Activated gamma-delta T cell (primary cell): Measurements from ENCODE around the gene LOC128125822.

Source experiments
- DNase-seq: peaks from one replicate; lab custom pipeline; 2025; lab: John Stamatoyannopoulos, UW

LOC128125822 gene

DNA sequence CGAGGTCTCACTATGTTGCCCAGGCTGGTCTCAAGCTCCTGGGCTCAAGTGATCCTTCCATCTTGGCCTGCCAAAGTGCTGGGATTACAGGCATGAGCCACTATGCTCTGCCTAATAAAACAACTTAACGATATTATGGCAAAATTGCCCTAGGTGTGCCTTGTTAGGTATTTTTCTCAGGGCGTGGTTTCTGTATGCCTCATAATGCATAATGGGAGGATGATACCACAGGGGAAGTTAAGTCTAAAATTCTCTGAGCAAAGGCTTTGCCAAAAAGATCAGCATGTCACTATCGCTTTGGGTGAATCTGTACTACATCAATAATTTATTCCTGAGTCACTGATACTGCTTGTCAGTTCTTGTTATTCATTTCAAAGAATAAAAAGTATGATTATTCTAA is 15.9 kb upstream of the LOC128125822 start:
- no peak for DNase-seq

DNA sequence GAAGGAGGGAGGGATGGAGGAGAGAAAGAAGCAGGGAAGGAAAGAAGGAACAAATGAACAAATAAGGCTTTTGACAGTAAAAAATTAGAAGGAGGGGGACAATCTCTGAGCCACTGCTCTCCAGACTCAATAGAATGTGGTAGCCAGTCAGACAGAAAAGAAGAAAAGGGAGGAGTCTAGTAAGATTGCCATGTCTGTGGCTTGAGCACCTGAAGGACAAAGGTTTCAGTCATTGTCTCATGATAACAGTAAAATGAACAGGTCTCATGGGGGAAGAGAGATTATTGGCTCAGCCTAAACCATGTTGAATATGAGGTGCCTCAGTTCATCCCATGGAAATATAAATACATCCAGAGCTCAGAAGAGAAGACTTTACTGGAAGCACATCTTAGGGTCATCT is 14.0 kb upstream of the LOC128125822 start:
- no peak for DNase-seq

DNA sequence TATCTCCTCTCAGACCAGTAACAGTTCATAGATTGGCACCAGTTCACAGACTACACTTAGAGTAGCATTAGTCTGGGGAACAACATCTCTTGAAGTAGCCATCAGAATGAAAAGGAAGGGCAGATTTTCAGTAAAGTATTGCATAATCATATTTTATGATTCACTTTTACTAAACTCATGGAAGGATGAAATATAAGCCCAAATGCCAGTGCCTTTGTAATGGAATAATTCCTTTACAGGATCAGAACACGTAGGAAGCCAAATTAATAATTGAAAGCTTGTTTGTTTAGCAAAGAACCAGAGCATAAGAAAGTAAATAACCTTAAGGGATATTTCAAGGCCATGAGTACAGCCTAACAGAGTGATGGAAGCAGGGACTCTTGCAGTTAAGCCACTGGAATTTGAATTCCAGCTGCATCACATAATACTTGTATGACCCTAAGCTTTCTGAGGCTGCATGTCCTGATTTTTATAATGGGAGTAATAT is 11.4 kb upstream of the LOC128125822 start:
- DNase-seq: no peak

DNA sequence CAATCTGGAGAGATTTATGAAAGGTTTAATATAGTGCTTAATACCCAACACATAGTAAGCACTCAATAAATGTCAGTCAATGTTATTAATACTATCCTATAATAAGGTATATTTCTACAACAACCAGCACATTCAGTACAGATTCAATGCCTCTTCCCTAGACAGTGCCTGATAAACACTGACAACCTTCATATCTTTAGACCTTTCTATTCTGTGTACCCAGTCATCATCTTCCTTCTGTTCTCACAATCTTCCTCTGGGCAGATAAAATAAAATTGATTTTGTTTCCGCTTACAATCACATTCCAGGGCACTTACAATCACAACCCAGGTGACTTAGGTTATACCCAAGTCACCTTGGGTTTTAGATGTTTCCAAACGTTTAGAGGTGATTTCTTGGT is 11.0 kb upstream of the LOC128125822 start:
- no peak for DNase-seq

DNA sequence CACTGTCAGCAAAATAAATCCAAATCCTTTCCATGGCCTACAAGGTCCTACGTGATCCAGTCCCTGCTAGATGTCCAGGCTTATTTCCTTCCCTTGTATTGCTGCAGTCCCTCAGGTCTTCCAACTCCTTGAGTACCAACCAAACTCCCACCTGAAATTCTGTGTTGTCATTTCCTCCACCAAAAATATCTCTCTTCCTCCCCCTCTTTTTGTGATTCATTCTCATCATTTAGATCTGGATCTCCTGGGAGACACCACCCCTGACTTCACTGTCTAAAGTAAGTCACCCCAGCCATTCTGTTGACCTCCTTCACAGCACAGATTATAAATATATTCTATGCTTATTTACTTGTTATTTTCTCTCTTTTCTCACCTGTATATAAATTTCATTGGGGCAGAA is 9.0 kb upstream of the LOC128125822 start:
- no peak for DNase-seq

DNA sequence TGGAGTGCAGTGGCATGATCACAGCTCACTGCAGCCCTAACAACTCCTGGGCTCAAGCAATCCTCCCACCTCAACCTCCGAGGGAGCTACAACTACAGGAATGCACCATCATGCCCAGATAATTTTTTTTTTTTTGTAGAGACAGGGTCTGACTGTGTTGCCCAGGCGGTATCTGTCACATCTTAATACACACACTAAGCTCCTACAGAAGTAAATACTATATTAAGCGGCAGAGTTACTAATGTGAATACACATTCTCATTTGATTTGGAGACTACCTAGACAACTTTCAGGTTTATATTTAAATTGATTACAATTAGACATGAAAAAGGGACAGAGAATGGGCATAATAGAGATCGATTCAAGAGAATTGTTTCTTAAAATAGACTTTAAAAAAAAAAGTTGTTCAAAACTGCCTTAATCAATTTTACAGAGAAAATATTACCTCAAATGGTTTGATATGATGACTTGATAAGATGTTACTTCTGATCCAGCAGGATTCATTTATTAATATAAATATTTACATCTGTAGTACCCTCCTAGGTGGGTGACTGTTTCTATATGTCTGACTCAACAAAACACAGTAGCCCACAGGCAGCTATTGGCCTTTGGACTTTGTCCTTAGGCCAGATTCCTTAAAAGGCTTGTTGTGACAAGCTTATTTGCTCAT is 7.1 kb upstream of the LOC128125822 start:
- no peak for DNase-seq

DNA sequence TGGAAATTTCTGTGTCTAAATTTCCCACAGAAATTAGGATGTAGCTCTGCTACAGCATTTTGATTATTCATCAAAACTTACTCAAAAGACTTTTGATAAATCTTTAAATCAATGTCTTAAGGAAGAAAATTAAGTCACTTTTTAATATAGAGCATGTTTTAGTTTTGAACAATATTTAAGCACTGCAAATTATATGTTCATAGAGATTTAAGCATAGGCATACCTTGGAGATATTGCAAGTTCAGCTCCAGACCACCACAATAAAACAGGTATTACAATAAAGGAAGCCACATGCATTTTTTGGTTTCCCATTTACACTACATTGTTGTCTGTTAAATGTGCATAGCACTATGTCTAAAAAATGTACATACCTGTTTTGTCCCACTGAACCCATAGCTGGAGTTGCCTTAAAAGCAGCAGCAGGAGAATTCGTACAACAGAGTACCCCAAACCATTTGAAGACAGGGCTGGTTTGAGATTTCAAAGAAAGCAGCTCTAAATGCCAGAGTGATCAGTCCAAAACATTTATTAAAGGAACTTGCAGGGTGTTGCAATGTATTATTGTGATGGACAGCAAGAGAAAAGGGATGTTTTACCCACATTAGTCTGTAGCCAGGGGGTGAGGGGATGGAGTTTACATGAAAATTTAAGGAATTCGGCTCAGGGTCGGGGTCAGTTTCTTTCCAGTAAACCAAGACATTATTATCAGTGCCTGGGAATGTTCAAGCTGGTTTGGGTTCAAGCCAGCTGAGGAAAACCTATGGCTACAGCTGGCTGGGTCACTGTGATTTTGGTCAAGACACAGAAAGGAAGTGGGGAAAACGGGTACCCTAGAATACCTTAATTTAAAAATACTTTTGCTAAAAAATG is 6.3 kb upstream of the LOC128125822 start:
- no peak for DNase-seq

DNA sequence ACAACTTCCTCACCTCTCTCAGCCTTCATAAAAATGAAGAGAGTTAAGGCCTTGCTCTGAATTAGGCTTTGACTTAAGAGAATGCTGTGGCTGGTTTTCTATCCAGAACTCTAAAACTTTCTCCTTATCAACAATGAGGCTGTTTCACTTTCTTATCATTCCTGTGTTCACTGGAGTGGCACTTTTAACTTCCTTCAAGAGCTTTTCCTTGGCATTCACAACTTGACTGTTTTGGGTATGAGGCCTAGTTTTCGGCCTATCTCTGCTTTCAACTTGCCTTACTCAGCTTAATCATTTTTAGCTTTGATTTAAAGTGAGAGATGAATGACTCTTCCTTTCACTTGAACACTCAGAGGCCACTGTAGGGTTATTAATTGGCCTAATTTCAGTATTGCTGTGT is 4.3 kb upstream of the LOC128125822 start:
- DNase-seq: no peak

DNA sequence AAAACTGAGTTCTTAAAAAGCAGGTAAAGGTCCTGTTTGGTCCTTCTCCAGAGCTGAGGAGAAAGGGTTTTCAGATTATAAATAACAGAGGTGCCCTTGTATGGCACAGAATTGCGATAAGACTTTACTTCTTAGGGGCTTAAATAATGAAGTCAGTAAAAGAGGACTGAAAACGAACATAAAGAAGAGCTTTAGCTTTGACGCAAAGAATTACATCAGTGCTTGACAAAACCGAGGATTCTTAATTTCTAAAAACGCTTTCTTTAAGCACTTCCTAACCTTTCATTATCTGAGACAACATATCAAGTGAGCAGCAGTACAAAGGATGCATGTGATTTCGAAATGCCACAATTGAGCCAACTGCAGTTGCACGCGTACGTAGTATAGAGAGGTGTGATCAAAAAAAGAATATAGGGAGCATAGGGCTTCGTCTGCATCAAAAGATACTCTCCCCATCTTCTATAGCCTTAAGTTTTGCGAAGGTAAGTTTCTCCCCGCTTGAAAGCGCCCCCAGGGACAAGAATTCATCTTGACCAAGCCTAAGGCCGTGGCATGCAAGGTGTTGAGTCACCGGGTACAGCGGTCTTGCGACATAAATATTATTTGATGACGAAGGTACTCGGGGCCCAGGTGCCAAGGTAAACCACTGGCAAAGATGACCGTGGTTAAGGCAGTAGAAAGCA is 778 bp upstream of the LOC128125822 start:
- no peak for DNase-seq

DNA sequence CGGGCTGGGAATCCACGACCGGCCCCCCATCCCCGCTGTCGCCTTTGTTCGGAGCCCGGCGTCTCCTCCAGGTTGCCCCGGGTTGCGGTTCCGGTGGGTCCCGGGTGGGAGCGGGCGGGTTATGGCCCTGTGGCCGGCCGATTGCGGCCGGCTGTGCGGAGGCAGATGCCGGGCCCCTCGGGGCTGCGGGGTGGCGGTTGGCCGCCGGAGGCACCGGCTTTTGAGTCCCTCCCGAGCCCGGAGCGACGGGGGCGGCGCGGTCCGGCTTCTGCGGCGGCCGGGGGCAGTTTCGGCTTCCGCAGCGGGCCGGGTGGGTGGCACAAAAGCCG is 431 bp downstream of the LOC128125822 start:
- DNase-seq: peak; percentile 51

DNA sequence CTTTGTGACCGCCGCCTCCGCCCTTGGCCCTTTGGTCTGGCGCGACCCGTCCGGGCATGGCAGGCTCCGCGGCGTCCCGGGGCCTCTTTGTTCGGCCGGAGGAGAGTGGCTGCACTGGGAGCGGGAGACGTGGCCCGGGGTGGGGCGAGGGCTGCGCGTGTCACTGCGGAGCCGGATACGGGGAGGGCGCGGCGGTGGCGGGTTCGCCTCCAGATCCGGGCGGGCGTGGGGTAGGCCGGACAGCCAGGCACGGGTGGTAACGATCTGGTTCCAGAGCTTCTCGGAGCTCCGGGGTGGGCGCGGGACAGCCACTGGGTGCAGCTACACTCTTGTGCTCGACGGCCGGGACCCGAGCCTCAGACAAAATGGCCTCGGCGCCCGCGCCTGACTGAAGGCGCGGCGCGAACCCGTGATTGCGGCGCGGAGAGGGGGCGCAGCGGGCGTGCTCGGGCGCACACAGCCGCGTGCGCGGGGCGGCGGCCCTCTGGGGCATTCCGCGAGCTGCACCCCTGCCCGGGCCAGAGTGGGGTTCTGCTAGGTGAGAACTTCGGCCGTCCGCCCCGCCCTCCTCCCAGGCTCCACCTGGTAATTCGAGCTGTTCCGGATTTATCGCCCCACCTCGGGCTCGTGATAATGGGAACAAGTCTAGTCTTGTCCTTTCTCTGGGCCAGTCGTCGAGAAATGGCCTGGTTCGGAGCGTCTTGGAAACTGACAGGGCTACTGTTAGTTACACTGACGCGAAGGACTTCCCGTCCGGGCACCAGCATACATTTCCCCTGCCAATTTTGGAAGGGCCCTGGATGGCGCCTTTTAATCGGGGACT is 1.0 kb downstream of the LOC128125822 start:
- peak; percentile 65 for DNase-seq

DNA sequence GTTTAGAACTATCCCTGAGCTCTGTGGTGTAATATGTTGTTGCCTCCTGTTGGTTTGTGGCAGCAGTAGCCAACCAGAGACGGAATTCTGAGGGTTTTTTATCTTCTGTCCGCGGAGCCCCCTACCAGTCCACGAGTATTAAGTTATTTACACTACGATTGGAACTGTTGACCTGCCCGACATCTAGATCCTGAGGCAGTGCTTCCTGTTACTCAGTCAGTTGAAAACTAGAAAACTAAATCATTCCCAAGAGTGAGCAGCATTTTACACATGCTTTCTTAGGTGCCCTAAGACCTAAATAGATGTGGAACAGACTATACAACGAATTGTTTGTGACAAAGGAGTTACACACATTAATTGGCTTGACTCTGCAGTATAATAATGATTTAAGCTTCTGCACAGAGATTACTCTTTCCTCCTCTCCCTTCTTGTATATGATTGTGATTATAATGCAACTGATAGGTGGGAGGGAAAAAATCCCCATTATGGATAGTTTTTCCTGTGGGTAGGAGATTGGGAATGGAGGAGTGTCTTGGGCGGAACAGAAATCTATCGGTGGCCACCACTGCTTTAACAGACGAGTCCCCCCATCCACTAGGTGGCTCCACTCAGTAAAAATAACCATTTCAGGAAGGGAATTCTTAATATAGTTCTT is 1.7 kb downstream of the LOC128125822 start:
- DNase-seq: no peak

DNA sequence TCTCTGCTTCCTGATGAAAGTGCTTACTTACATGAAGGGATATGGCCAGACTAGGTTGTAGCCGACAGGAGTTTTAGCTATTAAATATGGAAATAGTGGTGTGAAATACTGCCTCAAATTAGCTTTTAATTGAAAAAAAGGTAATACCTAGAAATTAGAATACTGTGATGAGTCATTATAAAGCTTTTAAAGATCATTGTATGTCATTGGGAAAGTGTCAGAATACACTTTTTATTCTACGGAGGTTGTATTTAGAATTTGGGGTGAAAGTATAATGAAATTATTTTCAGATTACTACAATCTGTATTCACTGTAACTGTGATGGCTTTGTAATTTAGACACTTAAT is 2.2 kb downstream of the LOC128125822 start:
- DNase-seq: no peak

DNA sequence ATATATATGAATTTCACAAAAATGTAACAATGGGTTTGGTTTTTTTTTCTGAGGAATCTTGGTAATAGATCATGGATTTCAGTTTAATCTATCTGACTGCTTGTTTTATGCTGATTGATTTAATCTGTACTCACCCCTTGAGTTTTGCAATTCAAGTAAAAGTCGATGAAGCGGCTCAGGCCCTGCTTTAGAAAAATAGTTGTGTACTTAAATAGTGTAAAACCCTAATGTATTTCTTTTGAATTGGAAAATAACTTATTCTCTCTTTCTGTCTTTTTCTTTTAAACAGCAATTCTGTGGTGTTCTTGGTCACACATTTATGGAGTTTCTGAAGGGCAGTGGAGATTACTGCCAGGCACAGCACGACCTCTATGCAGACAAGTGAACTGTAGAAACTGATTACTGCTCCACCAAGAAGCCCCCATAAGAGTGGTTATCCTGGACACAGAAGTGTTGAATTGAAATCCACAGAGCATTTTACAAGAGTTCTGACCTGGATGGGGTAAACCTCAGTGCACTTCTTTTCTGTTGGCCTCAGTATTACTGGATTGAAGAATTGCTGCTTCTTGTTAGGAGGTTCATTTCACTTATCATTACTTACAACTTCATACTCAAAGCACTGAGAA is 4.0 kb downstream of the LOC128125822 start:
- DNase-seq: no peak

DNA sequence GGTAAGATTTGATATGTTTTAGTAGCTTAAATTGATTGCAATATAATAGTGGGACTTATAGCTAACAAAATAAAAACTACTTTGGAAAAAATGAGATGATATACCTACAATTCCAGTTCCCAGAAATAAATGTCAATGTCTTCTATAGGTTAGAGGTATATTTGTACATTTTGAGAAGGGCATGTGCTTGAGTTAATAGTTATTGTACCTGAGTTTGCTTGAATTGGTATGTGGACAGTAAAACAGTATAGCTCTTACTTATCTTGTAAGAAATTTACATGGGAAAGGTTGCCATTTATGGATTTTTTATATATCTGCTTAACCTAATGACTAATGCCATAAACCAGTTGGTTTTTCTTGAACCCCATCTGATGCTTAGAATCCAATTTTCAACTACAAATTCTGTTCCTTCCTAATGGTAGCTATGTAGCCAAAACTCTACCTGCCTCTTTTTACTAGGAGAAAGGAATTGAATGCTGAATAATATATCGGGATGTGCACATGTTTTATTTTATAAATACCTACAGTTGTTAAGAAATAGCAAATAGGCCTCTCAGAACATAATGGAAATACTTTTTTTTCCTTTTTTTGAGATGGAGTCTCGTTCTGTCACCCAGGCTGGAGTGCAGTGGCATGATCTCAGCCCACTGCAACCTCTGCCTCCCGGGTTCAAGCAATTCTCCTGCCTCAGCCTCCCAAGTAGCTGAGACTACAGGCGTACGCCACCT is 4.9 kb downstream of the LOC128125822 start:
- no peak for DNase-seq

DNA sequence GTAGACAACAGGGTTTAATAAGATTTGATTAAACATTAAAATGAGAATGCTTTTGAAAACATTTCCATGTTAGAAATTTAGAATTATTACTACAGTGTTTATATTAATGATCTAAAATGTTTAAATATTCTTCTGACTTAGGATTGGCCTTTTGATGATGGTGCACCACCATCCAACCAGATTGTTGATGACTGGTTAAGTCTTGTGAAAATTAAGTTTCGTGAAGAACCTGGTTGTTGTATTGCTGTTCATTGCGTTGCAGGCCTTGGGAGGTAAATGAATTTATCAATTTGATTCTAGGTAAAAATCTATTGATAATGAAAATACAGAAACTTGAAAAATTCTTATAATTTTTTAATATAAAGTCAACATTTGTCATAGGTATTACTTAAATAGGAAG is 6.5 kb downstream of the LOC128125822 start:
- DNase-seq: no peak

DNA sequence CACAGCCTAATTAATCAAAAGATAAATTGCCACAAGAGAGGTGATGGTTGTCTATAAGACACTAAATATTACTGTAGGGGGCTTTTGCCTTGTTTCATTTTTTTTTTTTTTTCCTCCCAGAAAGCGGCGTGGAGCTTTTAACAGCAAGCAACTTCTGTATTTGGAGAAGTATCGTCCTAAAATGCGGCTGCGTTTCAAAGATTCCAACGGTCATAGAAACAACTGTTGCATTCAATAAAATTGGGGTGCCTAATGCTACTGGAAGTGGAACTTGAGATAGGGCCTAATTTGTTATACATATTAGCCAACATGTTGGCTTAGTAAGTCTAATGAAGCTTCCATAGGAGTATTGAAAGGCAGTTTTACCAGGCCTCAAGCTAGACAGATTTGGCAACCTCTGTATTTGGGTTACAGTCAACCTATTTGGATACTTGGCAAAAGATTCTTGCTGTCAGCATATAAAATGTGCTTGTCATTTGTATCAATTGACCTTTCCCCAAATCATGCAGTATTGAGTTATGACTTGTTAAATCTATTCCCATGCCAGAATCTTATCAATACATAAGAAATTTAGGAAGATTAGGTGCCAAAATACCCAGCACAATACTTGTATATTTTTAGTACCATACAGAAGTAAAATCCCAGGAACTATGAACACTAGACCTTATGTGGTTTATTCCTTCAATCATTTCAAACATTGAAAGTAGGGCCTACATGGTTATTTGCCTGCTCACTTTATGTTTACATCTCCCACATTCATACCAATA is 7.8 kb downstream of the LOC128125822 start:
- no peak for DNase-seq

DNA sequence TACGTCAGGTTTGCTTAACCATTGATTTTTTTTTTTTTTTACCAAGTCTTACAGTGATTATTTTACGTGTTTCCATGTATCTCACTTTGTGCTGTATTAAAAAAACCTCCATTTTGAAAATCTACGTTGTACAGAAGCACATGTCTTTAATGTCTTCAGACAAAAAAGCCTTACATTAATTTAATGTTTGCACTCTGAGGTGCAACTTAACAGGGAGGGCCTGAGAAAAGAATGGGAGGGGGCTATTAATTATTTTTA is 8.4 kb downstream of the LOC128125822 start:
- no peak for DNase-seq

DNA sequence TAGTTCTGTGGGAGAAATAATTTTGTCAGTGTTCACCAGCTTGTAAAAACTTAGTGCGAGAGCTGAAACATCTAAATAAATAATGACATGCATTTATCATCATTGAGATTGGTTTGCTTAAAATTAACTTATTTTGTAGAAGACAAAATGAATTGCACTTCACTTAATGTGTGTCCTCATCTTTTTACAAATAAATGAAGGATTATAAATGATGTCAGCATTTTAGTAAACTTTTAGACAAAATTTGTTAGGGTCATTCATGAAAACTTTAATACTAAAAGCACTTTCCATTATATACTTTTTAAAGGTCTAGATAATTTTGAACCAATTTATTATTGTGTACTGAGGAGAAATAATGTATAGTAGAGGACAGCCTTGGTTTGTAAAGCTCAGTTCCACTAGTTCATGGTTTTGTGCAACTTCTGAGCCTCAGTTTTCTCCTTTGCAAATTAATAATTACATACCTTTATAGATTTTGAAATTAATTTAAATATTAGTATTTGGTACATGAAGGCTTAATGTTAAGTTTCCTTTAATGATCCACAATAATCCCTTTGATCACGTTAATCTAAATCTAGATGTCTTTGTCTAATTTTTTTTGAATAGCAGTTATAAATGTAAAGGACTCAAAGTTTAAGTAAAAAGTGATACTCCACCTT is 9.2 kb downstream of the LOC128125822 start:
- no peak for DNase-seq
